D721Med (cell line): Measurements from ENCODE around the gene ADAMTS9.

Experiments used
- DNase-seq: peaks from one replicate; pipeline ENCODE4 v3.0.0; 2011; ENCODE audit warnings: low spot score; ENCODE audit not compliant: insufficient read length
- FAIRE-seq: peaks from 2 replicates; lab custom pipeline; 2011; peaks lifted over from hg19 to GRCh38; lab: Jason Lieb, UNC
- CTCF ChIP-seq: IDR thresholded peaks from 2 replicates; pipeline ENCODE4 v1.5.1; 2012; ENCODE audit warnings: mild to moderate bottlenecking, control low read depth; ENCODE audit not compliant: insufficient read depth; ENCODE audit errors: missing control alignments

The ADAMTS9 gene

GRCh38 chr3:64621726-64622395 is 65.9 kb downstream of the ADAMTS9 start:
- TF ChIP-seq CTCF, result no peak
- DNase-seq, result no peak
- FAIRE-seq, result no peak

- TF ChIP-seq CTCF, result no peak
- DNase-seq, result no peak
- FAIRE-seq, result no peak
Observed at GRCh38 chr3:64621275-64621674, 66.5 kb downstream of the ADAMTS9 start.

- TF ChIP-seq CTCF, result no peak
- no peak for DNase-seq
- FAIRE-seq, result no peak
Observed at GRCh38 chr3:64620020-64620419, 67.8 kb downstream of the ADAMTS9 start.

GRCh38 chr3:64619216-64619615 is 68.6 kb downstream of the ADAMTS9 start:
- DNase-seq (no peak), FAIRE-seq (no peak)
- TF ChIP-seq CTCF, result no peak

DNA sequence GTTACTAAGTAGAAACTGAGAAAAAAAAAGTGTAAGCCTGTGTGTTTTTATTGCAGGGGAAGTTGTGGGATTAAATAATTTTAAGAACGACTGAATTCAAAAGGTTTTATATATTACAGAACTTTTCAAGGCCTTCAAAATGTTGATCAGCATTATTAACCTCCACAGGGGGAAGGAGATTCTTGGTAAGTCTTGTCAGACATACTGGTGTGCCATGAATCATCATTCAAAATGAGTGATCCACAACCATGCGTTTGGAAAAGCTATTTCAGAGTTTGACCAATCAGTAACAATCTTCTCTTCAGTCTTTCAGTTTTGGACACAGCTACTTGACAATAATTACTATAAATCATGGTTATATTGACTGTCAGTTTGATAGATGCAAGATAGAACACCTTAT is 70.2 kb downstream of the ADAMTS9 start:
- no peak for TF ChIP-seq CTCF
- FAIRE-seq, result no peak
- DNase-seq, result no peak

DNA sequence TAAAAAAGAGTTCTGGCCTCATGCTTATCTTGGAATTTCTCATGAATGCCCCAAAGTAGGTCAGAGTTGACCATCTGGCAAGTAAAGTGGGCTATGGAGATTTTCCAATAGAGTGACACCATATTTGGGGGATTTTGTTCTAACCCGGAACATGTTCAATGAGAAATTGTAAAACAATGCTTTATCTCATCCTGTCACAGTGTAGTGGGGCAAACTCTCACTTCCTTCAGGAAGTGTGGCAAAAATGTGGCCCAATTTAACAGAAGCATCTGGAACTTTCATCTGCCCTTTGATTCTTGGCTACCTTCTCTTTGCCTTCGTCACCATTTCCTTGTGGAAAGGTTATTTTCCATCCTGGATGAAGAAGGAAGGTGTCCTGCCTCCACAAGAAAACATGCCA is 70.8 kb downstream of the ADAMTS9 start:
- no peak for TF ChIP-seq CTCF
- FAIRE-seq, result no peak
- DNase-seq, result no peak

DNA sequence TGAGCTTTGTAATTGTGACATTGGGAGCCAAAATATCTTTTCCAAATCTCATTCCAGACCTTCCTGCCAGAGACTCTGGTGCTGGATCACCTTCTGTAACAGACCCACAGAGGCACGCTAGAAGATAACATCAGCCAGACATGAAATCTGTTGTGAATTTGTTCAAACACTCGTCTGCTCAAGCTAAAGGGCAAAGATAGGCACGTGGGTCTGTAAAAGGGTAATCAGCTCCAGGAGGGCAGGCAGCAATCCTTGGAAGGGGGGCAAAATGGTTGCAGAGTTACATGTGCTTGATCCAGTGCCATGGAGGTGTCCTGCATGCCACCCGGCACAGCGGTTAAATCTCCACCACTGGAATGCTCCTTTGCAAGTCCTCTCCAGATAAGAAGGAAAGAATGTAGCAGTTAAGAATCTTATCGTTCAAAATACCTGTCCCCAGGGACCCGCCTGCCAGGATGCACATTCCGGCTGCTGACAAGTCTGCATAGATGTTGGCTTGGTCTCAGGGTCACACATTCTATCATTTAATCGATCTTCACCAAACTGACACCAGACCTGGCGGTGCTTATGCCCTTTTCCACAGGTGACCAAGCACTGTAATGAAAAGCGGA is 74.8 kb downstream of the ADAMTS9 start:
- no peak for FAIRE-seq
- no peak for DNase-seq
- no peak for TF ChIP-seq CTCF
